AG04450 (cell line): ENCODE results near the gene CYP4A11. TPM values are rescaled to one million over a fixed set of nuclear protein-coding genes. Genes with fewer than 3 reads are reported as not detected.

Source experiments
- polyA plus RNA-seq: library from polyadenylated mRNA; depleted of rRNA; stranded (reverse); fragments of >200 nt; gene quantifications from 2 replicates; pipeline ENCODE4 v1.2.3, GENCODE V29; 2011; rRNA removed
- small RNA-seq: library from RNA; depleted of rRNA; stranded (forward); fragments of <200 nt; gene quantifications from one replicate; pipeline ENCODE3, GENCODE V24; 2012; ENCODE audit warnings: low read depth; ENCODE audit not compliant: insufficient read length

CYP4A11 gene
- polyA plus RNA-seq, 1 experiment = not detected

Small RNA genes lying within 50 kb of the gene (small RNA-seq; reads per million reads assigned to genes)
- not detected for gene CYP4A26P

Other genes with a start within 250 kb of the CYP4A11 start
- 54.3 and 69.9 TPM in 2 replicates for gene EFCAB14, start 222.4 kb downstream of the CYP4A11 start, polyA plus RNA-seq
- gene CYP4B1, start 142.4 kb downstream of the CYP4A11 start, polyA plus RNA-seq = not detected in 2 replicates
- not detected in 2 replicates for gene CYP4X1, start 82.2 kb upstream of the CYP4A11 start, polyA plus RNA-seq
- not detected in 2 replicates for gene CYP4Z1, start 125.8 kb upstream of the CYP4A11 start, polyA plus RNA-seq
- not detected in 2 replicates for gene CYP4A22, start 196.0 kb upstream of the CYP4A11 start, polyA plus RNA-seq
- gene PDZK1IP1, start 248.6 kb upstream of the CYP4A11 start, polyA plus RNA-seq = not detected in 2 replicates